Endothelial cell of umbilical vein (primary cell): ENCODE data around the gene NSMCE1. TPM values are rescaled to one million over a fixed set of nuclear protein-coding genes. Genes with fewer than 3 reads are reported as not detected.

Experiments
- BruUV-seq: library from RNA; stranded (reverse); fragments of 400-500 nt; replicated peaks from 2 replicates; lab custom pipeline; 2021; lab: Mats Ljungman, UMichigan
- CTCF ChIA-PET: fragments of 300-600, 350-600 bp; sonication (Branson Sonifier 250); formaldehyde crosslinking; loops from one replicate; lab custom pipeline; 2021; ENCODE audit warnings: antibody characterized with exemption, inconsistent platforms; lab: Charles Lee
- POLR2A ChIA-PET: fragments of 300-600, 350-600 bp; sonication (Branson Sonifier 250); formaldehyde crosslinking; loops from one replicate; lab custom pipeline; 2021; ENCODE audit warnings: antibody characterized with exemption, inconsistent platforms; lab: Charles Lee
- DNase-seq: peaks from one replicate; pipeline ENCODE4 v3.0.0-alpha.2; 2011; ENCODE audit warnings: low read depth, low spot score
- FAIRE-seq: peaks from 2 replicates; lab custom pipeline; 2011; peaks lifted over from hg19 to GRCh38; lab: Jason Lieb, UNC
- H2AFZ ChIP-seq: 2 replicates; pipeline ENCODE4 v1.6.0; 2012; ENCODE audit warnings: low read depth, low read length, control low read depth, inconsistent platforms
- H3K27ac ChIP-seq: 2 replicates; pipeline ENCODE4 v1.5.1; 2011; ENCODE audit warnings: low read depth, mild to moderate bottlenecking, control low read depth, low read length, moderate library complexity; ENCODE audit not compliant: insufficient read depth
- H3K27me3 ChIP-seq, 2 experiments: 2 replicates each; pipeline versions ENCODE4 v1.6.0 to v1.6.1; 2011; ENCODE audit warnings: low read length in 2 of 2, mixed read lengths in 1 of 2; ENCODE audit not compliant: control insufficient read depth in 2 of 2, insufficient read depth in 2 of 2
- H3K36me3 ChIP-seq, 2 experiments: 2 replicates in 1 of 2; 3 replicates in 1 of 2; pipeline ENCODE4 v1.5.1; 2011; ENCODE audit warnings: low read length in 2 of 2, mild to moderate bottlenecking in 1 of 2, moderate library complexity in 1 of 2; ENCODE audit not compliant: control insufficient read depth in 2 of 2, insufficient read depth in 2 of 2; ENCODE audit errors: extremely low read depth in 1 of 2
- H3K4me1 ChIP-seq: 3 replicates; pipeline ENCODE4 v1.5.1; 2011; ENCODE audit warnings: mild to moderate bottlenecking, low read length; ENCODE audit not compliant: control insufficient read depth, insufficient read depth; ENCODE audit errors: extremely low read depth
- H3K4me2 ChIP-seq: 2 replicates; pipeline ENCODE4 v1.6.1; 2011; ENCODE audit warnings: low read length, control low read depth, mixed read lengths; ENCODE audit not compliant: insufficient read depth
- H3K4me3 ChIP-seq, 3 experiments: fragments of 200-600 bp in 1 of 3; sonication (generic), shearing (Covaris generic) in 1 of 3; replicated peaks in 1 of 3; 2 replicates each; pipeline ENCODE4 v1.5.1; 2011 to 2016; ENCODE audit warnings: control low read depth in 3 of 3, low read length in 3 of 3, mild to moderate bottlenecking in 2 of 3, inconsistent platforms in 1 of 3, low read depth in 1 of 3, moderate library complexity in 1 of 3; ENCODE audit not compliant: insufficient read depth in 1 of 3
- H3K79me2 ChIP-seq: 2 replicates; pipeline ENCODE4 v1.6.0; 2012; ENCODE audit warnings: low read length, inconsistent platforms; ENCODE audit not compliant: control insufficient read depth, insufficient read depth
- H3K9ac ChIP-seq: replicated peaks from 2 replicates; pipeline ENCODE3; 2011; ENCODE audit warnings: low read length, control low read depth; ENCODE audit not compliant: insufficient read depth; ENCODE audit errors: extremely low read depth
- H3K9me1 ChIP-seq: replicated peaks from 3 replicates; pipeline ENCODE4 v1.6.0; 2011; ENCODE audit warnings: mild to moderate bottlenecking, low read length; ENCODE audit not compliant: control insufficient read depth, insufficient read depth; ENCODE audit errors: extremely low read depth
- H3K9me3 ChIP-seq: replicated peaks from 2 replicates; pipeline ENCODE4 v1.5.1; 2012; ENCODE audit warnings: low read length, inconsistent platforms; ENCODE audit not compliant: control insufficient read depth, insufficient read depth
- H4K20me1 ChIP-seq: replicated peaks from 2 replicates; pipeline ENCODE3; 2011; ENCODE audit warnings: mild to moderate bottlenecking, low read length; ENCODE audit not compliant: control insufficient read depth, insufficient read depth; ENCODE audit errors: extremely low read depth
- CTCF ChIP-seq, 2 donors: IDR thresholded peaks; 1 replicate in 1 of 2; 2 replicates in 1 of 2; pipeline ENCODE4 v1.5.1; 2011; ENCODE audit warnings: low read length in 2 of 2, mild to moderate bottlenecking in 2 of 2, moderate library complexity in 2 of 2, control low read depth in 1 of 2, inconsistent platforms in 1 of 2, low read depth in 1 of 2; ENCODE audit not compliant: insufficient read depth in 1 of 2; ENCODE audit errors: extremely low read depth in 1 of 2
- FOS ChIP-seq: IDR thresholded peaks from 2 replicates; pipeline ENCODE4 v1.6.1; 2011; ENCODE audit warnings: mild to moderate bottlenecking, low read length, moderate library complexity, borderline replicate concordance; ENCODE audit not compliant: insufficient read depth
- JUN ChIP-seq: IDR thresholded peaks from 2 replicates; pipeline ENCODE4 v1.6.1; 2011; ENCODE audit warnings: borderline replicate concordance, low read depth; ENCODE audit not compliant: insufficient read length, insufficient read depth
- MYC ChIP-seq: IDR thresholded peaks from one replicate; pipeline ENCODE4 v1.6.1; 2011; ENCODE audit warnings: mild to moderate bottlenecking, low read depth, low read length
- POLR2A ChIP-seq: IDR thresholded peaks from 2 replicates; pipeline ENCODE4 v1.6.1; 2012; ENCODE audit warnings: low read depth, mild to moderate bottlenecking, control low read depth, low read length
- POLR2AphosphoS5 ChIP-seq: IDR thresholded peaks from 2 replicates; pipeline ENCODE4 v1.6.1; 2012; ENCODE audit warnings: low read depth, mild to moderate bottlenecking, control low read depth, low read length, moderate library complexity; ENCODE audit not compliant: insufficient read depth
- dilution Hi-C: fragments of 300-500 bp; cut with MboI; formaldehyde crosslinking; loops from one replicate; pipeline ENCODE4 v1.15.0; 2019; ENCODE audit warnings: low sequenced_read_pairs; ENCODE audit not compliant: extremely low pct_ligation_motif_present
- intact Hi-C: fragments of 100-400 bp; cut with micrococcal nuclease; formaldehyde crosslinking; loops from one replicate; pipeline ENCODE4 v1.10.0; 2022
- polyA plus RNA-seq, 4 experiments: library from polyadenylated mRNA; depleted of rRNA in 3 of 4; stranded (reverse) in 3 of 4; unstranded in 1 of 4; fragments of >200 nt; gene quantifications; 2 replicates each; pipeline versions ENCODE4 v1.2.1 to v1.2.3, GENCODE V29; 2011 to 2012; ENCODE audit warnings: missing spikeins in 1 of 4
- total RNA-seq: library from RNA; stranded (reverse); gene quantifications from 2 replicates; pipeline ENCODE4 v1.2.3, GENCODE V29; 2021

Gene NSMCE1
- total and polyA plus RNA-seq, 2 donors (not counting 3 experiments of a cell fraction or from before 2014, with no cell fraction given): 23.8 to 42.0 TPM

- POLR2A ChIA-PET: no interaction called here
- no peaks in the 10 kb centered on the region for H3K27me3 ChIP-seq
- no peak overlapping the region for H2AFZ ChIP-seq
- CTCF ChIA-PET: interaction anchor here (1.0 to 1.1 kb wide), 2 partner anchors 26 to 151 kb away, joined by 4 read pairs; no protein-coding TSS in a partner anchor
- no peak overlapping the region for H3K4me3 ChIP-seq
- intact Hi-C loops (no loop called here), dilution Hi-C loops (no loop called here)
- H3K4me1 ChIP-seq: peaks cover 10% of the 10 kb centered on the region
- BruUV-seq: no TSS peak
- no peaks in the 10 kb centered on the region for H3K9me1 ChIP-seq
- DNase-seq (no peak), FAIRE-seq (no peak)
- no peak overlapping the region for H3K27ac ChIP-seq
- H3K9me3 ChIP-seq: no peaks in the 10 kb centered on the region
- peaks cover 2 to 4% of the 10 kb centered on the region in 2 experiments for H3K36me3 ChIP-seq
- no peak overlapping the region for H3K4me2 ChIP-seq
- H4K20me1 ChIP-seq: no peaks in the 10 kb centered on the region
- TF ChIP-seq MYC: no peak
- TF ChIP-seq CTCF (IDR thresholded peaks at IDR 0.05; ENCODE audit: extremely low read depth in 1 of 2, insufficient read depth in 1 of 2, low read depth in 1 of 2, low read length in 2 of 2): no peak
- TF ChIP-seq FOS: no peak
- TF ChIP-seq POLR2AphosphoS5: no peak
- no peak for TF ChIP-seq POLR2A
- TF ChIP-seq JUN: no peak
- no peak overlapping the region for H3K9ac ChIP-seq
- no peaks in the 10 kb centered on the region for H3K79me2 ChIP-seq
Observed at GRCh38 chr16:27205423-27206065, 63.0 kb downstream of the NSMCE1 start.
